ENCODE results near the gene BICRA.
A peak's percentile ranks its signal among the peaks of the same experiment; 100 is the strongest.

BICRA gene

GRCh38 chr19:47693903-47694302 lies 85.0 kb downstream of the BICRA start:
- Mint-ChIP-seq H3K9me3 (peaks cover 0 to 2% of the 10 kb centered on the region in 2 donors), H3K27ac (no peak overlapping the region), H3K4me1 (peaks cover 0 to 6% of the 10 kb centered on the region in 2 donors), H3K36me3 (peaks cover 13 to 40% of the 10 kb centered on the region in 2 donors), H3K27me3 (no peaks in the 10 kb centered on the region), H3K4me3 (no peak overlapping the region)
- ATAC-seq (replicated peaks) (no peak), DNase-seq (no peak)

- Mint-ChIP-seq H3K27me3 (no peaks in the 10 kb centered on the region), H3K4me3 (no peak overlapping the region), H3K36me3 (peaks cover 13 to 43% of the 10 kb centered on the region in 2 donors), H3K27ac (no peak overlapping the region), H3K4me1 (peaks cover 0 to 6% of the 10 kb centered on the region in 2 donors), H3K9me3 (peaks cover 0 to 2% of the 10 kb centered on the region in 2 donors)
- DNase-seq (no peak), ATAC-seq (replicated peaks) (no peak)
Observed at GRCh38 chr19:47694466-47695273, 85.7 kb downstream of the BICRA start.

- Mint-ChIP-seq H3K27me3 (no peaks in the 10 kb centered on the region), H3K9me3 (peaks cover 0 to 2% of the 10 kb centered on the region in 2 donors), H3K27ac (peak overlapping the region; percentile 31), H3K4me1 (peaks cover 0 to 6% of the 10 kb centered on the region in 2 donors), H3K4me3 (no peak overlapping the region), H3K36me3 (peaks cover 12 to 43% of the 10 kb centered on the region in 2 donors)
- DNase-seq (no peak), ATAC-seq (replicated peaks) (no peak)
Observed at GRCh38 chr19:47695533-47696262, 86.8 kb downstream of the BICRA start.

GRCh38 chr19:47696635-47697034 lies 87.7 kb downstream of the BICRA start:
- H3K27ac Mint-ChIP-seq: no peak overlapping the region
- DNase-seq (no peak), ATAC-seq (replicated peaks) (no peak)
- no peak overlapping the region for H3K4me3 Mint-ChIP-seq
- H3K36me3 Mint-ChIP-seq: peaks cover 7 to 39% of the 10 kb centered on the region in 2 donors
- H3K4me1 Mint-ChIP-seq: peaks cover 0 to 6% of the 10 kb centered on the region in 2 donors
- H3K9me3 Mint-ChIP-seq: no peaks in the 10 kb centered on the region
- H3K27me3 Mint-ChIP-seq: no peaks in the 10 kb centered on the region

DNA sequence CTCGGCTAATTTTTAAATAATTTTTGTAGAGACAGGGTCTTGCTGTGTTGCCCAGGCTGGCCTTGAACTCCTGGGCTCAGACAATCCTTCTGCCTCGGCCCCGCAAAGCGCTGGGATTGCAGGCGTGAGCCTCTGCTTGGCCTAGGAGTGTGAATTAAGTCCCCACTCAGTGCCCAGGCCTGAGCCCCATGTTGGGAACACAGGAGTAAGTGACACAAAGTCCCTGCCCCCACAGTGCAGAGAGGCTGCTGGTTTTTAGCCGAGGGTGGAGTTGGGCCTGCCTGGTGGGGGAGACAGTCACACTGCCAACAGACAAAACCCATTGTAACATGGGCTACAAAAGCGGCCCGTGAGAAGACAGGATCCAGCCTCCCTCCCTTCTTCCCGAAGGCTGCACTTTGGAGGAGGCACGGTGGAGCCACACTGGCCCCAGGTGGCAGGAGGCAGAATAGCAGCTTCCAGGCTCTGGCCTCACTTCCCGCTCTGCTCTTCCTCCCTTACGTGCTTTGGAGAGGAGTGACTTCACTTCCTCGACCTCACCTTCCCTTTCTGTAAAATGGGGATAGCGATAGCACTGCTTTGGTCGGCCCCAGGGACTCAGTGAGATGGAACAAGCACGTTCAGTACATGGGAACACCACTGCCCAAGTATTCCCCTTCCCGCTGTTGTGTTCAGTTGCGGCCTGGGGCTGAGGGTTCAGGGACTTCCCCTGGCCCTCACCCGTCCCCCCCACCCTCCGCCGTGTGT lies 89.1 kb downstream of the BICRA start:
- no peaks in the 10 kb centered on the region for H3K9me3 Mint-ChIP-seq
- H3K36me3 Mint-ChIP-seq: peaks cover 10 to 36% of the 10 kb centered on the region in 2 donors
- no peaks in the 10 kb centered on the region for H3K27me3 Mint-ChIP-seq
- H3K4me1 Mint-ChIP-seq: peaks cover 0 to 6% of the 10 kb centered on the region in 2 donors
- peak; percentile 78 to 79 for ATAC-seq (replicated peaks)
- peak; percentile 43 for DNase-seq
- H3K4me3 Mint-ChIP-seq: no peak overlapping the region
- H3K27ac Mint-ChIP-seq: no peak overlapping the region

- ATAC-seq (replicated peaks) (no peak), DNase-seq (no peak)
- no peaks in the 10 kb centered on the region for H3K9me3 Mint-ChIP-seq
- no peak overlapping the region for H3K27ac Mint-ChIP-seq
- peaks cover 9 to 39% of the 10 kb centered on the region in 2 donors for H3K36me3 Mint-ChIP-seq
- H3K4me3 Mint-ChIP-seq: no peak overlapping the region
- no peaks in the 10 kb centered on the region for H3K27me3 Mint-ChIP-seq
- H3K4me1 Mint-ChIP-seq: peaks cover 0 to 6% of the 10 kb centered on the region in 2 donors
Observed at GRCh38 chr19:47698631-47699359, 89.9 kb downstream of the BICRA start.

GRCh38 chr19:47699360-47699917 lies 90.5 kb downstream of the BICRA start:
- Mint-ChIP-seq H3K4me3 (no peak overlapping the region), H3K27ac (no peak overlapping the region), H3K36me3 (peaks cover 11 to 44% of the 10 kb centered on the region in 2 donors), H3K27me3 (no peaks in the 10 kb centered on the region), H3K9me3 (no peaks in the 10 kb centered on the region), H3K4me1 (peaks cover 0 to 6% of the 10 kb centered on the region in 2 donors)
- ATAC-seq (replicated peaks): peak; percentile 76
- peak; percentile 33 for DNase-seq

DNA sequence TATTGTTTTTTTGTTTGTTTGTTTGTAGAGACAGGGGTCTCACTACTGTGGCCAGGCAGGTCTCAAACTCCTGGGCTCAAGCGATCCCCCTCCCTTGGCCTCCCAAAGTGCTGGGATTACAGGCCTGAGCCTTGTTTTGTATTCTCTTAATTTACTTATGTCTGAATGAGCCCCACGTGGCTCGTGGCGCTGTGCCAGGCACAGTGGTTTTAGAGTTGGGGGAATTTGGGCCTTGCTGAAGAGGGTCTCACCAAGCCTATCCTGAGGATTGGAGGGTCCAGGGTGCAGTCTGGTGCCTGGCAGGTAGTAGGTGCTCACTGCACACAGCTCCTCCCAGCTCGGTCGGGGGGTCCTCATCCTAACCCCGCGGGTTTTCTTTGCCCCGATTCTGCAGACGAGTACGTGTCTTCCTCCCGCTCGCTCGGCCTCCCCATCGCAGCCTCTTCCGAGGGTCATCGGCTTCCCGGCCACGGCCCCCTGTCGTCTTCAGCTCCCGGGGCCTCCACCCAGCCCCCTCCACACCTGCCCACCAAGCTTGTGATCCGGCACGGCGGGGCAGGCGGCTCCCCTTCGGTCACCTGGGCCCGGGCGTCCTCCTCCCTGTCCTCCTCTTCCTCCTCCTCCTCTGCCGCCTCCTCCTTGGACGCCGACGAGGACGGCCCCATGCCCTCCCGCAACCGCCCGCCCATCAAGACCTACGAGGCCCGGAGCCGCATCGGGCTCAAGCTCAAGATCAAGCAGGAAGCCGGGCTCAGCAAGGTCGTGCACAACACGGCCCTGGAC lies 92.2 kb downstream of the BICRA start:
- no peak for DNase-seq
- H3K4me1 Mint-ChIP-seq: peaks cover 0 to 2% of the 10 kb centered on the region in 2 donors
- peaks cover 0 to 2% of the 10 kb centered on the region in 2 donors for H3K9me3 Mint-ChIP-seq
- ATAC-seq (replicated peaks): no peak
- no peak overlapping the region for H3K27ac Mint-ChIP-seq
- H3K36me3 Mint-ChIP-seq: peaks cover 11 to 36% of the 10 kb centered on the region in 2 donors
- H3K27me3 Mint-ChIP-seq: no peaks in the 10 kb centered on the region
- no peak overlapping the region for H3K4me3 Mint-ChIP-seq

GRCh38 chr19:47701717-47702552 lies 93.0 kb downstream of the BICRA start:
- DNase-seq (no peak), ATAC-seq (replicated peaks) (no peak)
- Mint-ChIP-seq H3K36me3 (peaks cover 11 to 33% of the 10 kb centered on the region in 2 donors), H3K4me3 (no peak overlapping the region), H3K27ac (no peak overlapping the region), H3K27me3 (peaks cover 4 to 7% of the 10 kb centered on the region in 2 donors), H3K9me3 (peaks cover 0 to 2% of the 10 kb centered on the region in 2 donors), H3K4me1 (peaks cover under 1 to 3% of the 10 kb centered on the region in 2 donors)

GRCh38 chr19:47702671-47703070 lies 93.7 kb downstream of the BICRA start:
- DNase-seq: no peak
- Mint-ChIP-seq H3K36me3 (peaks cover 11 to 32% of the 10 kb centered on the region in 2 donors), H3K27ac (no peak overlapping the region), H3K27me3 (peaks cover 12 to 14% of the 10 kb centered on the region in 2 donors), H3K4me3 (no peak overlapping the region), H3K9me3 (peaks cover 0 to 2% of the 10 kb centered on the region in 2 donors), H3K4me1 (peaks cover 7% of the 10 kb centered on the region in 2 donors)
- no peak for ATAC-seq (replicated peaks)

DNA sequence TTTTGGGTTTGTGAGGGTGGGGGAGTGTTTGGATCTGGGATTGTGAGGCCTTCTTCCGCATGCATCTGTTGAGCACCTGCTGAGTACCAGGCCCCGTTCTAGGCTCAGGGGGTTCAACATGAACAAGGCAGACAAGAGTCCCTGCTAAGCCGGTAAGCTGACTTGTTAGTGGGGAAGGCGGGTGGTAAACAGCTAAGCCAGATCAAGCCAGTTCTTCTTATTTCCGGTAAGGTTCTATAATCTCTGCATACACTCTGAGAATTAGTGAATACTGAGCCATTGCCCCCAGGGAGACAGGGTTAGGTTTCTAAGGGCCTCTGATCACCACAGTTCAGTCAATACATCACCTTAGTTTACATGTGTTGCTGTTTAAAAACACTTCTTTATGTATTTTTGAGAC lies 94.4 kb downstream of the BICRA start:
- DNase-seq: no peak
- peaks cover 5 to 7% of the 10 kb centered on the region in 2 donors for H3K4me1 Mint-ChIP-seq
- no peak overlapping the region for H3K27ac Mint-ChIP-seq
- H3K4me3 Mint-ChIP-seq: no peak overlapping the region
- peaks cover 0 to 2% of the 10 kb centered on the region in 2 donors for H3K9me3 Mint-ChIP-seq
- H3K27me3 Mint-ChIP-seq: peaks cover 13 to 17% of the 10 kb centered on the region in 2 donors
- no peak for ATAC-seq (replicated peaks)
- peaks cover 11 to 32% of the 10 kb centered on the region in 2 donors for H3K36me3 Mint-ChIP-seq

DNA sequence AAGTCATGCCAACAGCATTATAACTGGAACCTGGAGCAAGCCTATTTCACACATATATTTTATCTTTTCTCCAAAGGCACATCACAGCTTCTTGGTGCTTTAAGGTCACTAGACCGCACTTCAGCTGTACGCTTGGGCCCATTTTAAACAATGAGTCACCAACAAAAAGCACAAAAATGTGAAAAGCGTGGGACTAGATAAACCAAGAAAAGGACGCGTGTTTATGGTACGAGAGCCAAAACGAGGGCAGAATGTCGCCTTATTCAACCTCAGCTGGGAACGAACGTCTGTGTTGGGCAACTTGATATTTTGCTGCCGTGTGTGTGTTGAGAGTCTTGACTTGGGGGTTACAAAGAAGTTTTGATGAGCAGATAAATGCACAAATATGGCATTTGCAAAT lies 95.1 kb downstream of the BICRA start:
- DNase-seq (no peak), ATAC-seq (replicated peaks) (no peak)
- Mint-ChIP-seq H3K27ac (no peak overlapping the region), H3K27me3 (peaks cover 13 to 17% of the 10 kb centered on the region in 2 donors), H3K9me3 (peaks cover 0 to 2% of the 10 kb centered on the region in 2 donors), H3K36me3 (peaks cover 11 to 27% of the 10 kb centered on the region in 2 donors), H3K4me3 (no peak overlapping the region), H3K4me1 (peaks cover 5 to 7% of the 10 kb centered on the region in 2 donors)

All from stimulated activated naive B cell treated with anti-CD40 and anti-IgM and Interleukin-4, amounts not matched to agents 10 μg/mL and 1 μg/mL and 100 μg/mL, for 72 hours (primary cell).